HL-60 (cell line): ENCODE measurements around the gene STAT4.

Experiments
- GABPA ChIP-seq: IDR thresholded peaks from 2 replicates; pipeline ENCODE4 v1.6.1; 2012; ENCODE audit warnings: low read depth
- POLR2AphosphoS5 ChIP-seq: IDR thresholded peaks from 2 replicates; pipeline ENCODE4 v1.6.1; 2012; ENCODE audit warnings: low read depth
- SPI1 ChIP-seq: IDR thresholded peaks from 2 replicates; pipeline ENCODE4 v1.6.1; 2012; ENCODE audit warnings: low read depth, mild to moderate bottlenecking, borderline replicate concordance
- TF ChIP-seq, protein P1 (sequence below): IDR thresholded peaks from one replicate; pipeline ENCODE4 v1.5.1; 2011; ENCODE audit warnings: low read length, control low read depth, inconsistent platforms; ENCODE audit not compliant: insufficient read depth
- TF ChIP-seq, protein P2 (sequence below): IDR thresholded peaks from 2 replicates; pipeline ENCODE4 v1.6.1; 2012; ENCODE audit warnings: low read depth; ENCODE audit not compliant: insufficient replicate concordance

DNA sequence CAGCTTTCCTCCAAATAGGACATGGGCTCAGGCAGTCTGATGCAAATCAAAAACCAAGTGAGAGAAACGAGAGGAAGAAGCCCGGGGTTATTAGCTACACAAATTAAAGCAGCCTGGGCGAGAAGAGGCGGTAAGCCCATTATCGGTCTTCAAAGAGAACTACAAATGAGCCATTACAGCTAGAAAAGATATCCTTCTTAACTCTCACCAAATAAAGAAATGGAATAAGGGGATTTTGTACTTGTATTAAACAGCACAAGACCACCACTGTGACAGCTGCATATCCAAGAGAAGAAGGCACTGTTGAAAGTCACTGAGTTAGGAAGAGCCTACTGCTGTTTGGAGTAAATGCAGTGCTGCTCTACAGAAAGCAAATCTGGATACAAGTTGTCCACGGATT is 169.5 kb downstream of the STAT4 start:
- TF ChIP-seq, protein P1, sequence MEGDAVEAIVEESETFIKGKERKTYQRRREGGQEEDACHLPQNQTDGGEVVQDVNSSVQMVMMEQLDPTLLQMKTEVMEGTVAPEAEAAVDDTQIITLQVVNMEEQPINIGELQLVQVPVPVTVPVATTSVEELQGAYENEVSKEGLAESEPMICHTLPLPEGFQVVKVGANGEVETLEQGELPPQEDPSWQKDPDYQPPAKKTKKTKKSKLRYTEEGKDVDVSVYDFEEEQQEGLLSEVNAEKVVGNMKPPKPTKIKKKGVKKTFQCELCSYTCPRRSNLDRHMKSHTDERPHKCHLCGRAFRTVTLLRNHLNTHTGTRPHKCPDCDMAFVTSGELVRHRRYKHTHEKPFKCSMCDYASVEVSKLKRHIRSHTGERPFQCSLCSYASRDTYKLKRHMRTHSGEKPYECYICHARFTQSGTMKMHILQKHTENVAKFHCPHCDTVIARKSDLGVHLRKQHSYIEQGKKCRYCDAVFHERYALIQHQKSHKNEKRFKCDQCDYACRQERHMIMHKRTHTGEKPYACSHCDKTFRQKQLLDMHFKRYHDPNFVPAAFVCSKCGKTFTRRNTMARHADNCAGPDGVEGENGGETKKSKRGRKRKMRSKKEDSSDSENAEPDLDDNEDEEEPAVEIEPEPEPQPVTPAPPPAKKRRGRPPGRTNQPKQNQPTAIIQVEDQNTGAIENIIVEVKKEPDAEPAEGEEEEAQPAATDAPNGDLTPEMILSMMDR = no peak
- TF ChIP-seq POLR2AphosphoS5 = no peak
- TF ChIP-seq GABPA = no peak
- TF ChIP-seq, protein P2, sequence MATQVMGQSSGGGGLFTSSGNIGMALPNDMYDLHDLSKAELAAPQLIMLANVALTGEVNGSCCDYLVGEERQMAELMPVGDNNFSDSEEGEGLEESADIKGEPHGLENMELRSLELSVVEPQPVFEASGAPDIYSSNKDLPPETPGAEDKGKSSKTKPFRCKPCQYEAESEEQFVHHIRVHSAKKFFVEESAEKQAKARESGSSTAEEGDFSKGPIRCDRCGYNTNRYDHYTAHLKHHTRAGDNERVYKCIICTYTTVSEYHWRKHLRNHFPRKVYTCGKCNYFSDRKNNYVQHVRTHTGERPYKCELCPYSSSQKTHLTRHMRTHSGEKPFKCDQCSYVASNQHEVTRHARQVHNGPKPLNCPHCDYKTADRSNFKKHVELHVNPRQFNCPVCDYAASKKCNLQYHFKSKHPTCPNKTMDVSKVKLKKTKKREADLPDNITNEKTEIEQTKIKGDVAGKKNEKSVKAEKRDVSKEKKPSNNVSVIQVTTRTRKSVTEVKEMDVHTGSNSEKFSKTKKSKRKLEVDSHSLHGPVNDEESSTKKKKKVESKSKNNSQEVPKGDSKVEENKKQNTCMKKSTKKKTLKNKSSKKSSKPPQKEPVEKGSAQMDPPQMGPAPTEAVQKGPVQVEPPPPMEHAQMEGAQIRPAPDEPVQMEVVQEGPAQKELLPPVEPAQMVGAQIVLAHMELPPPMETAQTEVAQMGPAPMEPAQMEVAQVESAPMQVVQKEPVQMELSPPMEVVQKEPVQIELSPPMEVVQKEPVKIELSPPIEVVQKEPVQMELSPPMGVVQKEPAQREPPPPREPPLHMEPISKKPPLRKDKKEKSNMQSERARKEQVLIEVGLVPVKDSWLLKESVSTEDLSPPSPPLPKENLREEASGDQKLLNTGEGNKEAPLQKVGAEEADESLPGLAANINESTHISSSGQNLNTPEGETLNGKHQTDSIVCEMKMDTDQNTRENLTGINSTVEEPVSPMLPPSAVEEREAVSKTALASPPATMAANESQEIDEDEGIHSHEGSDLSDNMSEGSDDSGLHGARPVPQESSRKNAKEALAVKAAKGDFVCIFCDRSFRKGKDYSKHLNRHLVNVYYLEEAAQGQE = no peak
- no peak for TF ChIP-seq SPI1
